Retinal pigment epithelial cell (primary cell): Measurements from ENCODE around the gene EHBP1L1.

Source experiments
- DNase-seq: peaks from one replicate; pipeline ENCODE4 v3.0.0-alpha.2; 2010; ENCODE audit warnings: low read depth
- H3K4me3 ChIP-seq: 2 replicates; pipeline ENCODE4 v1.5.1; 2011; ENCODE audit warnings: mild to moderate bottlenecking, low read length, control low read depth, moderate library complexity
- TF ChIP-seq, protein P1 (sequence below): conservative IDR thresholded peaks from 2 replicates; pipeline ENCODE4 v1.5.1; 2011; ENCODE audit warnings: low read depth, low read length, control low read depth, inconsistent platforms

EHBP1L1 gene

DNA sequence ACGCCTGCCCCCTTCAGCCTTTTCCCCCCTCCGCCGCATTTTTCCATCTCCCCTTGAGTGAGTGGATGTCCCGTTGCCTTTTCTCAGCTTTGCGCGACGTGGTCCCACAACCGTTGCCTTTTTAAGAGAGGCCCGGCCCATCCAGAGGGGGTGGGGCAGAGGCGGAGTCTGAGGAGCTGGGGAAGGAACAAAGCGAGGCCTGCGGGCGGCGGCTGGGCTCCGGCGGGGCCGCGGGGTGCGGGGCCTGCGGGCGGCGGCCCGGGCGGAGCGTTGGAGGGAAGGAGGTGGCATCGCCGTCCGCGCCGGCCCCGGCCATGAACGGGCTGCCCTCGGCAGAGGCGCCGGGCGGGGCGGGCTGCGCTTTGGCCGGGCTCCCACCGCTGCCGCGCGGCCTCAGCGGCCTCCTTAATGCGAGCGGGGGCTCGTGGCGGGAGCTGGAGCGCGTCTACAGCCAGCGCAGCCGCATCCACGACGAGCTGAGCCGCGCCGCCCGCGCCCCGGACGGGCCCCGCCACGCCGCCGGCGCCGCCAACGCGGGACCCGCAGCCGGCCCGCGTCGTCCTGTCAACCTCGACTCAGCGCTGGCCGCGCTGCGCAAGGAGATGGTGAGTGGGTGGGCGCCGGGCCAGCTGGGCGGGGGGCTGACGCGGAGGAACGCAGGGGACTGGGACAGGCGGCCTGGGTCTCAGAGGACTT is 3.3 kb upstream of the EHBP1L1 start, which contains the start of gene FAM89B:
FAM89B (plus strand) TSS at position 183 of the 696 bp plus-strand sequence; CDS start at position 315, 132 bp downstream.
- peak within 1 kb of the TSS; percentile 94 for H3K4me3 ChIP-seq
- TF ChIP-seq, protein P1, sequence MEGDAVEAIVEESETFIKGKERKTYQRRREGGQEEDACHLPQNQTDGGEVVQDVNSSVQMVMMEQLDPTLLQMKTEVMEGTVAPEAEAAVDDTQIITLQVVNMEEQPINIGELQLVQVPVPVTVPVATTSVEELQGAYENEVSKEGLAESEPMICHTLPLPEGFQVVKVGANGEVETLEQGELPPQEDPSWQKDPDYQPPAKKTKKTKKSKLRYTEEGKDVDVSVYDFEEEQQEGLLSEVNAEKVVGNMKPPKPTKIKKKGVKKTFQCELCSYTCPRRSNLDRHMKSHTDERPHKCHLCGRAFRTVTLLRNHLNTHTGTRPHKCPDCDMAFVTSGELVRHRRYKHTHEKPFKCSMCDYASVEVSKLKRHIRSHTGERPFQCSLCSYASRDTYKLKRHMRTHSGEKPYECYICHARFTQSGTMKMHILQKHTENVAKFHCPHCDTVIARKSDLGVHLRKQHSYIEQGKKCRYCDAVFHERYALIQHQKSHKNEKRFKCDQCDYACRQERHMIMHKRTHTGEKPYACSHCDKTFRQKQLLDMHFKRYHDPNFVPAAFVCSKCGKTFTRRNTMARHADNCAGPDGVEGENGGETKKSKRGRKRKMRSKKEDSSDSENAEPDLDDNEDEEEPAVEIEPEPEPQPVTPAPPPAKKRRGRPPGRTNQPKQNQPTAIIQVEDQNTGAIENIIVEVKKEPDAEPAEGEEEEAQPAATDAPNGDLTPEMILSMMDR: no peak
- DNase-seq: no peak

DNA sequence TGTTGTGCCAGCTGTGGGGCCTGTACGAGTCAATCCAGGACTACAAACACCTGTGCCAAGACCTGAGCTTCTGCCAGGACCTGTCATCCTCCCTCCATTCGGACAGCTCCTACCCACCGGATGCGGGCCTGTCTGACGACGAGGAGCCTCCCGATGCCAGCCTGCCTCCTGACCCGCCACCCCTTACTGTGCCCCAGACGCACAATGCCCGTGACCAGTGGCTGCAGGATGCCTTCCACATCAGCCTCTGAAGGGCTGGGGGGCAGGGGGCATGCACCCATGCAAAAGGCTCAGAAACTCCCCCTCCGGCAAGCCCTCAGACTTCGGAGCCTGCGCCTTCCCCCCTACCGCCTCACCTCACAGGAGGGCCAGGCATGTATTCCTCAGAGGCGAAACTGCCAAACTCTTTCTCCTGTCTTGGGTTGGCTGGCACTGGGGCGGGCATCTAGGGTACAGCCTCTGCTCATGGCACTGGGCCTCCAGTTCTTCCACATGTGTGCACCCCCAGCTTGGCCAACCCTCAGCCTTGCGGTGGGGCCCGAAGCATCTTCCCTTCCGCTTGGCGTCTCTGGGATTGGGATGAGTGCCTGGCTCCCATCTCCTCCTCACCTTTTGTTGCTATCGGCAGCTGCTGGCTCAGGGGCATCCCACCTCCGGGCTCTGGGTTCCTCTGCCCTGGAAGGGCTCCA is 2.3 kb upstream of the EHBP1L1 start:
- no peak for DNase-seq
- TF ChIP-seq, protein P1: no peak
- peak overlapping the region; percentile 94 for H3K4me3 ChIP-seq

DNA sequence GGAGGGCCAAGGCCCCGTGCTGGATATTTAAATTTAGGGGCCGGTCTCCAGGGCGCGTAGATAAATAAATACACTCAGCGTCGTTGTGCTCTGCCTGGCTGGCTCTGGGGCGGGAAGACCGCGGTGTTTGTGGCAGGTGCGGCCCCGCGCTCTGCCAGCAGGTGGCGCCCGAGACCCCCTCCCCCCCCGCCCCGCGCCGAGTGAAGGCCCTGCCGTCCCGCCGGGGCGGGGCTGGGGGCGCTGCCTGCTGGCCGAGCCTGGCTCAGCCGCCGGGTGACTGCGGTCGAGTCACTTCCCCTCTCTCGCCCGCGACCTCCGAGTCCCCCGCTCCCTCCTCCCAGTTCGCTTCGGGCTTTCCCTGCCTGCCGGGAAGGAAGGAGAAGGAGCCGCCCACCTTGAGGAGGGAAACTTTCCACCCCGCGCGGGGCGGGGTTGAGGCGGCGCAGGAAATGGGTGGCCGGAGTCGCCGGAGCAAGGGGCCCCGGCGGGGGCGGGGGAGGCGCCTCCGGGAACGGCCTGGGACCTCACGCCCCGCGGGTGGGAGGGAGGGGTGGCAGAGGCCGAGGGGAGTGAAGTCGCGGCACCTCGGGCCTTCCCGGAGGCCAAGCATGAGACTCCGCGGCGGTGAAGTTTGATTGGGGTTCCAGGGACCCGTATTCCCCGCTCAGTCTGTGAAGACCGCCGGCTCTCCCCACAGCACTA is 1.6 kb upstream of the EHBP1L1 start:
- DNase-seq: peak; percentile 76
- peak overlapping the region; percentile 94 for H3K4me3 ChIP-seq
- TF ChIP-seq, protein P1: peak; percentile 60

DNA sequence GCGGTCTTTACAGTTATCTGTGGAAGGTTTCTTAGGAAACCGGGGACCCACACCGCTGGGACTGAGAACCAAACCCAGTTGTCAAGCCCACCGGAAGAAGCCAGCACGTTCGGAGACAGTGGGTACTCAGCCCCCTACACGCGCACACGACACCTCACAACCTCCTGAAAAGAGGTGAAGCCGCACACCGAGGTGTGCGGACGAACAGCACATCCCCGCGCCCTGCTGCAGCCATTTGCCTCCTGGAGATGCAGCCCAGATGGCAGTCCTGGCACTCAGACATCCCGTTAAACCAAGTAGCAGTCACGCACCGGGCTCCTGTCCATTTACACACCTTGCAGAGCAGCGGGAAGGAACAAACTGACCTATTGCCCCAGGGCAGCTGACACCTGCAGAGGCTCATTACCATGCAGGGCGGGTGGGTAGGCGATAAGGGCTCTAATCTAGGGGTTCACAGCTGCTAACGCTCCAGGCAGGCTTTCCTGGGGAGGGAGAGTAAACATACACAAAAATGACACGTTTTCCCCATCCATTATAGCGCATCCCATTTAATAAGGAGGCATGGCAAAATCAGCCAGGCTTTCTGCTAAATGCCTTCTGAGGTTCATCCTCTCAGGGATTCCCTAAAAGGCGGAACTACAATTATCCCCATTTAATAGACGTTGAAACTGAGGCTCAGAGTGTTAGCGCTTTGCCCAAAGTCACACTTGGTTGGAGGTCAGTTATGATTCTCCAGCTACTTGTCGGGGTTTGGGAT is 864 bp upstream of the EHBP1L1 start:
- no peak for DNase-seq
- peak overlapping the region; percentile 48 for H3K4me3 ChIP-seq

DNA sequence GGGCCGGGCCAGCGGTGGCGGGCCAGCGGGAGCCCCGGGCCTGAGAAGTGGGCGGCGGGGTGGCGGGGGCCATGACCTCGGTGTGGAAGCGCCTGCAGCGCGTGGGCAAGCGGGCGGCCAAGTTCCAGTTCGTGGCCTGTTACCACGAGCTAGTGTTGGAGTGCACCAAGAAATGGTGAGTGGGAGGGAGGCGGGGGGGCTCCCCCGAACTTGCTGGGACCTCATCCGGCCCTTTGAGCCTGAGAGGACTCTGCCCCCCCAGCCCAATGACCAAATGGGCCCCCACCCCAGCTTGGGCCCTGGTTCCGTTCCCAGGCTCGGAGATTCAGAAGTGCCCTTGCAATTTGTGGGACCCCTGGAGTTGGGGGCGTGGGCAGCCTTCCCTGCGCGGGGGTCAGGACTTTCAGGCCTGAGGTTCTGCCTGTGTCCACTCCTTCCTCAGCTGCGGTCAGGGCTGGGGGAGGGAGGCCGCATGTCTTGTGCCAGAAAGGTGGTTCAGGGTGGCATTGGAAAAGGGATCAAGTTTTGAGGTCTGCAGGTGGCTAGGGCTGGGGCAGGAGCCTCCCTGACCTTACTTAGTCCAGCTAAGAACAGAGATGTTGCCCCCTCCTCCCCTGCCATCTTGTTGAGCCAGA is 496 bp downstream of the EHBP1L1 start:
- peak overlapping the region; percentile 50 for H3K4me3 ChIP-seq
- DNase-seq: no peak
- TF ChIP-seq, protein P1: no peak

More for the DNA sequence above, 864 bp upstream of the EHBP1L1 start:
- TF ChIP-seq, protein P1: no peak
